A549 (cell line): Measurements from ENCODE around the gene CXADR. TPM values are rescaled to one million over a fixed set of nuclear protein-coding genes. Genes with fewer than 3 reads are reported as not detected.

Experiments
- BCL3 ChIP-seq: fragments of >200 bp; sonication (Bioruptor Twin); formaldehyde crosslinking; IDR thresholded peaks from 3 replicates; pipeline ENCODE4 v1.6.1; 2016
- BHLHE40 ChIP-seq: IDR thresholded peaks from 2 replicates; pipeline ENCODE4 v1.6.1; 2012; ENCODE audit warnings: low read depth, low read length, inconsistent platforms
- CBX2 ChIP-seq: fragments of 200-600 bp; sonication (generic); IDR thresholded peaks from 2 replicates; pipeline ENCODE4 v1.6.1; 2016; ENCODE audit warnings: low read depth, mild to moderate bottlenecking, borderline replicate concordance
- CBX8 ChIP-seq: fragments of 200-600 bp; sonication (generic); IDR thresholded peaks from 2 replicates; pipeline ENCODE4 v1.6.1; 2016
- CEBPB ChIP-seq, 2 experiments: fragments of >200 bp in 1 of 2; sonication (Bioruptor Twin) in 1 of 2; formaldehyde crosslinking in 1 of 2; IDR thresholded peaks; 2 replicates each; pipeline ENCODE4 v1.6.1; 2012 to 2016
- CHD2 ChIP-seq: fragments of 150-350 bp; IDR thresholded peaks from 2 replicates; pipeline ENCODE4 v1.6.1; 2014; ENCODE audit warnings: low read length; ENCODE audit not compliant: partially characterized antibody
- CHD4 ChIP-seq: fragments of 200-600 bp; sonication (generic); IDR thresholded peaks from 2 replicates; pipeline ENCODE4 v1.6.1; 2016; ENCODE audit warnings: antibody characterized with exemption, mild to moderate bottlenecking, borderline replicate concordance
- EHMT2 ChIP-seq: fragments of 200-600 bp; sonication (generic); IDR thresholded peaks from 2 replicates; pipeline ENCODE4 v1.6.1; 2016; ENCODE audit warnings: antibody characterized with exemption, low read depth, mild to moderate bottlenecking, moderate library complexity
- ELK1 ChIP-seq: fragments of 150-350 bp; IDR thresholded peaks from 2 replicates; pipeline ENCODE4 v1.6.1; 2014; ENCODE audit warnings: low read depth, mild to moderate bottlenecking, low read length
- EP300 ChIP-seq, 2 experiments: fragments of >200 bp; sonication (Bioruptor Twin); formaldehyde crosslinking; IDR thresholded peaks; 2 replicates in 1 of 2; 3 replicates in 1 of 2; pipeline ENCODE4 v1.6.1; 2016 to 2017
- FOSL2 ChIP-seq, 2 experiments: fragments of 450-650 bp in 1 of 2; fragments of >200 bp in 1 of 2; sonication (Bioruptor Twin) in 1 of 2; formaldehyde crosslinking; IDR thresholded peaks; 2 replicates each; pipeline versions ENCODE4 v1.5.0 to v1.6.1; 2016 to 2020; ENCODE audit warnings: mild to moderate bottlenecking in 1 of 2, moderate library complexity in 1 of 2
- HDAC2 ChIP-seq: fragments of 200-600 bp; sonication (generic); IDR thresholded peaks from 2 replicates; pipeline ENCODE4 v1.6.1; 2016
- HMGXB4 ChIP-seq: fragments of 250-450 bp; sonication (Bioruptor Pico); IDR thresholded peaks from 2 replicates; pipeline ENCODE4 v1.5.0; 2021; ENCODE audit warnings: mild to moderate bottlenecking, moderate library complexity, borderline replicate concordance
- HOXA7 ChIP-seq: fragments of 250-450 bp; sonication (Bioruptor Pico); IDR thresholded peaks from 2 replicates; pipeline ENCODE4 v1.5.0; 2020; ENCODE audit warnings: mild to moderate bottlenecking, moderate library complexity
- JUNB ChIP-seq: fragments of >200 bp; sonication (Bioruptor Twin); formaldehyde crosslinking; IDR thresholded peaks from 2 replicates; pipeline ENCODE4 v1.6.1; 2016
- KDM5A ChIP-seq: fragments of 200-600 bp; sonication (generic); IDR thresholded peaks from 2 replicates; pipeline ENCODE4 v1.6.1; 2016; ENCODE audit warnings: antibody characterized with exemption, mild to moderate bottlenecking
- MAFK ChIP-seq: fragments of 450-650 bp; IDR thresholded peaks from 2 replicates; pipeline ENCODE4 v1.6.1; 2014; ENCODE audit not compliant: partially characterized antibody
- MAZ ChIP-seq: fragments of 150-350 bp; IDR thresholded peaks from 2 replicates; pipeline ENCODE4 v1.6.1; 2014; ENCODE audit warnings: antibody characterized with exemption, low read depth, low read length, borderline replicate concordance
- MYC ChIP-seq: IDR thresholded peaks from 2 replicates; pipeline ENCODE4 v1.6.1; 2012; ENCODE audit warnings: mild to moderate bottlenecking, inconsistent platforms, low read length, improper control_type of control experiment, borderline replicate concordance
- PBX3 ChIP-seq: IDR thresholded peaks from 2 replicates; pipeline ENCODE4 v1.6.1; 2012
- PHF8 ChIP-seq: fragments of 200-600 bp; sonication (generic); IDR thresholded peaks from 2 replicates; pipeline ENCODE4 v1.6.1; 2016; ENCODE audit warnings: low read depth, mild to moderate bottlenecking, antibody characterized with exemption, moderate library complexity, borderline replicate concordance
- POLR2A ChIP-seq: IDR thresholded peaks from 2 replicates; pipeline ENCODE4 v1.6.1; 2012; ENCODE audit warnings: mild to moderate bottlenecking, low read length
- POLR2AphosphoS2 ChIP-seq: conservative IDR thresholded peaks from 2 replicates; pipeline ENCODE4 v1.6.1; 2012; ENCODE audit warnings: low read length, improper control_type of control experiment, inconsistent platforms
- RAD21 ChIP-seq, 2 experiments: fragments of >200 bp in 1 of 2; sonication (Bioruptor Twin) in 1 of 2; formaldehyde crosslinking in 1 of 2; IDR thresholded peaks in 1 of 2; conservative IDR thresholded peaks in 1 of 2; 2 replicates in 1 of 2; 3 replicates in 1 of 2; pipeline ENCODE4 v1.6.1; 2012 to 2018; ENCODE audit warnings: inconsistent platforms in 1 of 2
- RCOR1 ChIP-seq: fragments of 150-350 bp; IDR thresholded peaks from 2 replicates; pipeline ENCODE4 v1.6.1; 2014; ENCODE audit warnings: antibody characterized with exemption, low read length, low read depth
- REST ChIP-seq: fragments of 200-600 bp; sonication (generic); IDR thresholded peaks from 2 replicates; pipeline ENCODE4 v1.6.1; 2016; ENCODE audit warnings: antibody characterized with exemption, mild to moderate bottlenecking, moderate library complexity
- RFX5 ChIP-seq: fragments of 450-650 bp; IDR thresholded peaks from 2 replicates; pipeline ENCODE4 v1.7.1; 2014; ENCODE audit warnings: antibody characterized with exemption, mild to moderate bottlenecking, moderate library complexity
- SMC3 ChIP-seq: fragments of >200 bp; sonication (Bioruptor Twin); formaldehyde crosslinking; IDR thresholded peaks from 3 replicates; pipeline ENCODE4 v1.6.1; 2018; ENCODE audit warnings: inconsistent platforms
- SREBF2 ChIP-seq: fragments of 450-650 bp; IDR thresholded peaks from 2 replicates; pipeline ENCODE4 v1.6.1; 2014; ENCODE audit warnings: mild to moderate bottlenecking, moderate library complexity
- USF2 ChIP-seq: fragments of 450-650 bp; IDR thresholded peaks from 2 replicates; pipeline ENCODE4 v1.6.1; 2014; ENCODE audit warnings: antibody characterized with exemption
- ZFP36 ChIP-seq: fragments of 450-650 bp; IDR thresholded peaks from 2 replicates; pipeline ENCODE4 v1.6.1; 2014; ENCODE audit warnings: borderline replicate concordance; ENCODE audit not compliant: partially characterized antibody
- ZNF302 ChIP-seq: fragments of 250-450 bp; sonication (Bioruptor Pico); IDR thresholded peaks from 2 replicates; pipeline ENCODE4 v1.9.0; 2021; ENCODE audit warnings: inconsistent platforms, mild to moderate bottlenecking, moderate library complexity
- ZSCAN20 ChIP-seq: fragments of 250-450 bp; sonication (Bioruptor Pico); IDR thresholded peaks from 2 replicates; pipeline ENCODE4 v1.8.0; 2022; ENCODE audit warnings: mild to moderate bottlenecking, moderate library complexity
- polyA plus RNA-seq, 4 experiments: library from polyadenylated mRNA; depleted of rRNA in 3 of 4; stranded (reverse); fragments of >200 nt; fragmentation: RNase III in 1 of 4; extraction: RNeasy Plus Mini Kit Qiagen cat#74134 plus additional on column Dnase treatment in 1 of 4; gene quantifications; 2 replicates in 3 of 4; 3 replicates in 1 of 4; pipeline ENCODE4 v1.2.3, GENCODE V29; 2011 to 2017

CXADR gene
- polyA plus RNA-seq, 2 of the 4 experiments (the other 2 are of a cell fraction), result 7.7 to 21.7 TPM

GRCh38 chr21:17501107-17502006 lies 11.5 kb upstream of the CXADR start (continued):
- TF ChIP-seq CHD4, result no peak
- TF ChIP-seq EP300 (IDR thresholded peaks at IDR 0.05), result peak; percentile 35 to 36; a peak in 1 of 5 replicates
- TF ChIP-seq ZFP36, result peak; percentile 42
- peak; percentile 90 for TF ChIP-seq JUNB
- TF ChIP-seq CBX2, result no peak
- TF ChIP-seq RCOR1, result no peak
- no peak for TF ChIP-seq SREBF2
- TF ChIP-seq FOSL2 (IDR thresholded peaks at IDR 0.05), result peak; percentile 78
- peak; percentile 67 for TF ChIP-seq FOSL2 (CRISPR knock-in tag; IDR thresholded peaks at IDR 0.05)
- no peak for TF ChIP-seq SMC3
- TF ChIP-seq RFX5, result no peak
- TF ChIP-seq USF2, result no peak
- no peak for TF ChIP-seq POLR2AphosphoS2
- TF ChIP-seq MAZ, result no peak
- TF ChIP-seq BCL3, result peak; percentile 52; the same call in 1 of the 3 replicates
- TF ChIP-seq ZSCAN20 (CRISPR knock-in tag), result no peak
- TF ChIP-seq POLR2A, result no peak
- no peak for TF ChIP-seq MYC
- no peak for TF ChIP-seq PHF8
- TF ChIP-seq HMGXB4 (CRISPR knock-in tag), result no peak
- no peak for TF ChIP-seq EHMT2
- TF ChIP-seq ZNF302, result no peak
- no peak; a peak in 1 of 5 replicates for TF ChIP-seq RAD21 (conservative IDR thresholded peaks at IDR 0.05 in 1 of 2, IDR thresholded peaks at IDR 0.05 in 1 of 2)
- TF ChIP-seq HDAC2, result no peak
- TF ChIP-seq HOXA7, result no peak
- TF ChIP-seq CBX8, result no peak
- TF ChIP-seq BHLHE40, result no peak
- TF ChIP-seq KDM5A, result no peak
- no peak for TF ChIP-seq MAFK
- TF ChIP-seq PBX3, result no peak
- no peak for TF ChIP-seq CEBPB (IDR thresholded peaks at IDR 0.05)
- TF ChIP-seq ELK1, result no peak
- TF ChIP-seq REST, result no peak
- no peak for TF ChIP-seq CHD2
